OCI-LY1 (cell line): ENCODE measurements around the gene OPRM1.

ENCODE experiments used
- EZH2 ChIP-seq: fragments of 200-600 bp; sonication (generic), shearing (Covaris generic); IDR thresholded peaks from 2 replicates; pipeline ENCODE4 v1.8.0; 2017; ENCODE audit warnings: borderline replicate concordance, mixed run types, mild to moderate bottlenecking, antibody characterized with exemption, low read length, moderate library complexity, mixed read lengths
- TF ChIP-seq, protein P1 (sequence below): fragments of 200-600 bp; sonication (generic), shearing (Covaris generic); IDR thresholded peaks from 2 replicates; pipeline ENCODE4 v1.5.1; 2017; ENCODE audit warnings: mild to moderate bottlenecking, antibody characterized with exemption, low read length, moderate library complexity, mixed read lengths

GRCh38 chr6:154228521-154228905 is 189.5 kb downstream of the OPRM1 start:
- TF ChIP-seq, protein P1, sequence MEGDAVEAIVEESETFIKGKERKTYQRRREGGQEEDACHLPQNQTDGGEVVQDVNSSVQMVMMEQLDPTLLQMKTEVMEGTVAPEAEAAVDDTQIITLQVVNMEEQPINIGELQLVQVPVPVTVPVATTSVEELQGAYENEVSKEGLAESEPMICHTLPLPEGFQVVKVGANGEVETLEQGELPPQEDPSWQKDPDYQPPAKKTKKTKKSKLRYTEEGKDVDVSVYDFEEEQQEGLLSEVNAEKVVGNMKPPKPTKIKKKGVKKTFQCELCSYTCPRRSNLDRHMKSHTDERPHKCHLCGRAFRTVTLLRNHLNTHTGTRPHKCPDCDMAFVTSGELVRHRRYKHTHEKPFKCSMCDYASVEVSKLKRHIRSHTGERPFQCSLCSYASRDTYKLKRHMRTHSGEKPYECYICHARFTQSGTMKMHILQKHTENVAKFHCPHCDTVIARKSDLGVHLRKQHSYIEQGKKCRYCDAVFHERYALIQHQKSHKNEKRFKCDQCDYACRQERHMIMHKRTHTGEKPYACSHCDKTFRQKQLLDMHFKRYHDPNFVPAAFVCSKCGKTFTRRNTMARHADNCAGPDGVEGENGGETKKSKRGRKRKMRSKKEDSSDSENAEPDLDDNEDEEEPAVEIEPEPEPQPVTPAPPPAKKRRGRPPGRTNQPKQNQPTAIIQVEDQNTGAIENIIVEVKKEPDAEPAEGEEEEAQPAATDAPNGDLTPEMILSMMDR: no peak
- no peak for TF ChIP-seq EZH2
